22Rv1 (cell line): ENCODE results near the gene AQP11.

ENCODE experiments used
- CTCF ChIP-seq: fragments of 450-650 bp; IDR thresholded peaks from 2 replicates; pipeline ENCODE4 v1.5.1; 2017; ENCODE audit warnings: mild to moderate bottlenecking
- ZFX ChIP-seq: fragments of 450-650 bp; IDR thresholded peaks from 2 replicates; pipeline ENCODE4 v1.6.1; 2017; ENCODE audit warnings: antibody characterized with exemption, borderline replicate concordance

GRCh38 chr11:77547863-77548551 is 41.7 kb upstream of the AQP11 start:
- TF ChIP-seq ZFX (no peak), CTCF (peak; percentile 81)
